DMS153 treated with DMSO at 0.1 percent for 48 hours (cell line): ENCODE data around the gene CELSR3.

Experiments used
- DNase-seq: peaks from one replicate; lab custom pipeline; 2025; ENCODE audit not compliant: unreplicated experiment; lab: John Stamatoyannopoulos, UW

Gene CELSR3, protein sequence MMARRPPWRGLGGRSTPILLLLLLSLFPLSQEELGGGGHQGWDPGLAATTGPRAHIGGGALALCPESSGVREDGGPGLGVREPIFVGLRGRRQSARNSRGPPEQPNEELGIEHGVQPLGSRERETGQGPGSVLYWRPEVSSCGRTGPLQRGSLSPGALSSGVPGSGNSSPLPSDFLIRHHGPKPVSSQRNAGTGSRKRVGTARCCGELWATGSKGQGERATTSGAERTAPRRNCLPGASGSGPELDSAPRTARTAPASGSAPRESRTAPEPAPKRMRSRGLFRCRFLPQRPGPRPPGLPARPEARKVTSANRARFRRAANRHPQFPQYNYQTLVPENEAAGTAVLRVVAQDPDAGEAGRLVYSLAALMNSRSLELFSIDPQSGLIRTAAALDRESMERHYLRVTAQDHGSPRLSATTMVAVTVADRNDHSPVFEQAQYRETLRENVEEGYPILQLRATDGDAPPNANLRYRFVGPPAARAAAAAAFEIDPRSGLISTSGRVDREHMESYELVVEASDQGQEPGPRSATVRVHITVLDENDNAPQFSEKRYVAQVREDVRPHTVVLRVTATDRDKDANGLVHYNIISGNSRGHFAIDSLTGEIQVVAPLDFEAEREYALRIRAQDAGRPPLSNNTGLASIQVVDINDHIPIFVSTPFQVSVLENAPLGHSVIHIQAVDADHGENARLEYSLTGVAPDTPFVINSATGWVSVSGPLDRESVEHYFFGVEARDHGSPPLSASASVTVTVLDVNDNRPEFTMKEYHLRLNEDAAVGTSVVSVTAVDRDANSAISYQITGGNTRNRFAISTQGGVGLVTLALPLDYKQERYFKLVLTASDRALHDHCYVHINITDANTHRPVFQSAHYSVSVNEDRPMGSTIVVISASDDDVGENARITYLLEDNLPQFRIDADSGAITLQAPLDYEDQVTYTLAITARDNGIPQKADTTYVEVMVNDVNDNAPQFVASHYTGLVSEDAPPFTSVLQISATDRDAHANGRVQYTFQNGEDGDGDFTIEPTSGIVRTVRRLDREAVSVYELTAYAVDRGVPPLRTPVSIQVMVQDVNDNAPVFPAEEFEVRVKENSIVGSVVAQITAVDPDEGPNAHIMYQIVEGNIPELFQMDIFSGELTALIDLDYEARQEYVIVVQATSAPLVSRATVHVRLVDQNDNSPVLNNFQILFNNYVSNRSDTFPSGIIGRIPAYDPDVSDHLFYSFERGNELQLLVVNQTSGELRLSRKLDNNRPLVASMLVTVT (N-terminal part only)

DNA sequence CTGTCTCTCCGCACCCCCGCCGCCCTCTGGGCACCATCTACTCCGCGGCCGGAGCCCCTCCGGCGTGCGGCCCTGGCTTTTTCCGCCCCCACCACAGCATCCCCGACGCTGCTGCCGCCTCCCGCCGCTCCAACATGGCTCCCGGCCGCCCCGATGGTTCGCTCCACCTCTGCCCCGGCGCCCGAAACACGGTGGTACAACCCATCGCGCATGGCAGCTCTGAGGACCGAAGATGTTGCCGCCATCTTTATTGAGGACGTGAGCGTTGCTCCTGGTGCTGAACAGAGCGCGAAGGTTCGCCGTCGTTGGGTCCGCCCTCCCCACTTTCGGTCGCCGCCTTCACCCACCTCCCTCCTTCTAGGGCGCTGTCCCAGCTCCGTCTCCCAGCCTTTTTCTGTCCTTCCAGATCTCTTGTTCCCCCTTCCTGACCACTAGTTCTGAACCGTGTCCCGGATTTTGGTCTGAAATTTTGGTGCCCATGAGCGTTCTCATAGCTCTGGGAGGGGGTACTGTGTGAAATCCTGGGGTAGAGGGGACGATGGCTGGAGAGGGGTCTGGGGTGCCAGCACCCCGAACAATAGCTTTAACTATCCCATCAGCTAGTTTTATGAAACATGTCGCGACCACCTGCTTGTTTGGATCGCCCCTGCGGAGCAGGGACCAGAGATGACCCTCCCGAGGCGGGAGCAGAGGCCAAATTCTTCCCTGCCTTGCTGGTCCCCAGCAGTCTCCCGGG is at the start of gene CELSR3:
CELSR3 (minus strand) TSS at position 134 of the 736 bp plus-strand sequence. CDS start 252 bp downstream, outside the sequence.
- peak; percentile 48 for DNase-seq

DNA sequence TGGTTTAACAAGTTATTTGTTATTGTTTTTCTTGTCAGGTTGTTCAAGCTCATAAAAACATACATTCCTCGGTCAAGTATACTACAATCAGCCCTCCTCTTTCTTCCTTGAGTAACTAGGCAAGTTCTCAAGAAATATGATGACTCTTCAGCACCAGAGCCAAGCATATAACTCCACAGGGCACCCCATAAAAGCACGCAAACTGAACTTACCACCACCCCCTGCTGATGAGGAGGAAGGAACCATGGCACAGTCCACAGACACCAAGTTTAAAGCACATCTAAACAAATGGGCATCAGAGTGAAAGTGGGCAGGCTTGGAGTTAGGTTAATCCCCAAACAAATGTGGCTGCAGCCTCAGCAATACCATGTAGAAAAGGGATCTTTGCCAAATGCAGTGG is 49.0 kb upstream of the CELSR3 start:
- no peak for DNase-seq

DNA sequence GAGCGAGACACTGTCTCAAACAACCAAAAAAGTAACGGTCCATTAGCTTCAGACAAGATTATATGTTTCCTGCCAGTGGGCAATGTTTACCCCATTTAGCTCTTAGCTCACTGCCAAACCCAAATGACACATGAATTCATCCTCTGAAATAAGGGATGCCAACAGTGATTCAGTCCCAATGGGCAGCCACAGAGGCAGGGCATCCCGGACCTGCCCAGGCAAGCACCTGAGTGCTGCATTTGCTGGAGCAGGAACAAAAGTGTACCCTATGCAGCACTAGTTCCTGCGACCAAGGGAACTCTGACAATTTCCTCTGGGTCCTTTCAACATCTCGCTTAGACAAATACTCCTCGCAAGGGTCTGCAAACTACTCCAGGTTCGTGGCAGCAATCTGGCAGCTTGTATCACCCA is 46.4 kb upstream of the CELSR3 start:
- DNase-seq: no peak

DNA sequence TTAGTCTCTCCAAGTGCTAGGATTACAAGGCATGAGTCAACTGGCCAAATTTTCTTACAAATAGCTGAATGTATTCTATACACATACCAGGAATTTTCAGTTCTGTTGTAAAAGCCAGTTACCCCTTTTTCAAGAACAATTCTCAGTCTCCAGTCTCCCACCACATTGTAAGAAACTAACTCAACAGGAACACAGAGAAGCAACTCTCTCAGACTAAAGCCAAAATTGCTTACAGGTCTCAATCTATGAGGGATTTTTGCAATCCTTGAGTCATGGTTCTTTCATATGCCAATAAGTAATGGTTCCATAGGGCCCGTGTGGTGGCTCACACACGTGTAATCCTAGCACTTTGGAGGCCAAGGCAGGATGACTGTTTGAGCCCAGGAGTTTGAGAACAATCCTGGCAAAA is 45.8 kb upstream of the CELSR3 start:
- no peak for DNase-seq

DNA sequence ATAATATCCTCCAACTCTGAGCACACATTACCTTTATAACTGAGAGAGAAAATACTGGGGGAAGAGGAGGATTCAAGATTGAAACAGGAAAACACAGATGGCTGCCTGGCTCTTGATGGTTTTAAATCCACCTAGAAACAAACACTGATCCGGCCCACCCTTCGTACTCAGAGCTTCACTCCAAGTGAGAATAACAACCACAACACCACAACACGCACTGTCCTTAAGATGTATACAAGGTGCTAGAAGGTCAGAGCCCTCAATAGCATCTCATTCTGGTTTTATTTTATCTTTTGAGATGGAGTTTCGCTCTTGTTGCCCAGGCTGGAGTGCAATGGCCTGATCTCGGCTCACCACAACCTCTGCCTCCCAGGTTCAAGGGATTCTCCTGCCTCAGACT is 44.5 kb upstream of the CELSR3 start:
- DNase-seq: no peak

DNA sequence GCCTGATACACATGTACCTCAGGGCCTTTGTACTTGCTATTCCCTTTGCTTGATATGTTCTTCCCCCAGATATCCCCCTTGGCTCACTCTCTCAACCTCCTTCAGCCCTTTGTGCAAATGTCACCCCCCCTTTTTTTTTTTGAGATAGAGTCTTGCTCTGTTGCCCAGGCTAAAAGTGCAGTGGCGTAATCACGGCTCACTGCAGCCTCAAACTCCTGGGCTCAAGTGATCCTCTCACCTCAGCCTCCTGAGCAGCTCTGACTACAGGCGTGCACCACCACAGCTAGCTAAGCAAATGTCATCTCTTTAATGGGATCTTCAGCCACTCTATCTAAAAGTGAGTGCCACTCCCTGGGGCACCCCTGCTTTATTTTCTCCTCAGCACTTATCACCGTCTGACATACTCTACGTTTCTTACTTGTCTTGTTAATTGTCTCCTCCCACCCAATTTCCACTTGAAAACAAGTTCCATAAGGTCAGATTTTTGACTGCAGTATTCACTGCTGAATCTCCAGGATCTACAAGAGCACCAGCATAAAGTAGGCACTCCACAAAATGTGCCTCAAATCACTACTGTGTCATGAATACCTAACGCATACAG is 39.7 kb upstream of the CELSR3 start:
- DNase-seq: no peak

DNA sequence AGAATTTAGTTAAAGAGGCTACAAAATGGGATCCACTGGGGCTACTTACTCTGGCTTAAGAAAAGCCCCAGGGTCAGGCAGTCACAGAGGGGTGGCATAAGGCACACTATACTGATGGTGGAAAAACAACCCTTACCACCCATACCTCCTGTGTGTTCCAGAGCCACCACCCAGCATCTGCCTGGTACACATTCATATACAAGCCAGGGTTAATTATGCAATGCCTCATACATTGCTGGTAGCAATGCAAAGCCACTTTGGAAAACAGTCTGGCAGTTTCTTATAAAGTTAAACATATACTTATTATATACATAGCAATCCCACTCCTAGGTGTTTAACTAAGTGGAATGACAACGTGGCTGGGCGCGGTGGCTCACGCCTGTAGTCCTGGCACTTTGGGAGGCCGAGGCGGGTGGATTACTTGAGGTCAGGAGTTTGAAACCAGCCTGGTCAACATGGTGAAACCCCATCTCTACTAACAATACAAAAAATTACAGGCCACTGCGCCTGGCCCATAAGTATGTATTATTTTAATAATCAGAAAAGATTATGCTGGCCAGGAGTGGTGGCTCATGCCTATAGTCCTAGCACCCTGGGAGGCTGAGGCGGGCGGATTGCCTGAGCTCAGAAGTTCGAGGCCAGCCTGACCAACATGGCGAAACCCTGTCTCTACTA is 38.2 kb upstream of the CELSR3 start:
- DNase-seq: no peak

DNA sequence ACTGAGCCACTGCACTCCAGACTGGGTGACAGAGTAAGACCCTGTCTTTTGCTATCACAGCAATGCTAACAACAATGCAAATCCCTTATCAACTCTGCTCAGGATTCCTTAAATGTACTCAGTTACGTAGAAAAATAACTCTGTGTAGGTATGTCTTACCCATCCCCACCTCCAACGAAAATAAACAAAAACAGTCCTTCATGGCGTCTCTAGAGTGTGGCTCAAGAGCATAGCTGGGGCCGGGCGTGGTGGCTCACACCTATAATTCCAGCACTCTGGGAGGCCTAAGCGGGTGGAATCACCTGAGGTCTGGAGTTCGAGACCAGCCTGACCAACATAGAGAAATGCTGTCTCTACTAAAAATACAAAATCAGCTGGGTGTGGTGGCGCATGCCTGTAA is 36.2 kb upstream of the CELSR3 start:
- no peak for DNase-seq

DNA sequence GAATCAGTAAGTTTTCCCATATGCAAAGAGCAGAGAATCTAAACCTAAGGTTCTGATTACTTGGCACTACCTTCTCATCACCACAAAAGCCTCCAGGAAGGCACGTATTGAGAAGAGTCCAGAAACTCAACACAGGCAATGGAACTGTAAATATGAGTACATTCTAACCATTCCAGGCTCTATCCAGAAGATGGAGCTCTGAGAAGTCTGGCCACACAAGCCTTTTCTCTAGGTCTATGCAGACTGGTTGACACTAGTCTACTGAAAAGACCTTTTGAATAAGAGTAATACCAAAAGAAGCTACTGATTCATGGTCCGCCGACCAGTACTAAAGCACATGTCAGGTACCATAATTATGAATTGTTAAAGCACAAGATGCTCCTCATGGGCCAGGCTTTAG is 35.3 kb upstream of the CELSR3 start:
- DNase-seq: no peak

DNA sequence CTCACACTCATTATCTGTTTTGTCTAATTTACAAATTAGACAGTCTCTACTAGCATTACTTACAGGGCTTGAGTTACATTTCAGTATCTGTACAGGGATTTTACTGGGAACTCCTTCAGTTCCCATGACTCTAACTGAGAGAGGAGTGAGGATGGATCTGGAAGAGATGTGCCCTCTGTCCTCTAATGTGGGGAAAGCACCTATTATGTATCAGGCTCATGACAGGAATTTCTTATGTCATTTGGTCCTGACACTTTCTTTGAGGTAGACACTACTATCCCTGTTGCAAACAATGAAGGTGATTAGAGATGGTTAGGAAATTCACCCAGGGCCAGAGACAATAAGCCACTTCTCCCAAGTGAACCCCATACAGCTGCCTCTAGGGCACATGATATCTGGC is 33.9 kb upstream of the CELSR3 start:
- no peak for DNase-seq

DNA sequence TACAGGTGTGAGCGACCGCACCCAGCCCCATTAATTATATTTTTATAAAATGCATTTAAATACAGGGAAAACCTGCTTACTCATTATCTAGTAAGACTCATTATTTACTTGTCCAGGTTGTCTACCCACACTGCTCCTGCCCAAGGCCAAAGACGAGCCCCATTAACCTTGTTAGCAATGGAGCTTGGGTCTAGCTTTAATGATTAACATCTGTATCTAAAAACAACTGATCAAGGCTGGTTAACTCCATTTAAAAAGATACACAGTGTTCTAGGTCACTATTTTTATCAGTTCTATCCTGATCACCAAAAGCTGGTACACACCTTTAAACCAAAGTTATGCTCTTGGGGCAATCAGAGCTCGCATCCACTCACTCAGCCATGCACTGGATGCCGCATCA is 33.5 kb upstream of the CELSR3 start:
- DNase-seq: no peak

DNA sequence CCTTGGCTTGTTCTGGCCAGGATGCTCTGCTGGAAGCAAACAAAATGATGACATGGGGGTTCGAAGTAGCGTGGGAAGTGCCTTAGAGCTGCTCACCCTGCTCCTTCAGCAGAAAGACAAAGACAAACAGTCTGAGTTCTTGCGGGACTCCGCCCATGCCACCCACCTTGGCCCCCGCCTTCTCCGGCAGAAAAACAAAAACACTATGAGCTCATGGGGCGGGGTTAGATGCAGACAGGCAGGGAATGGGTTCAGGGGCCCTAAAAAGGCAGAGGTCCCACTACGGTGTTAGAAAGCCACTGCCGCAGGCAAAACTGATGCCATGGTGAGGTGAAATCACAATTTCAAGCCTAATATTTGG is 32.7 kb upstream of the CELSR3 start:
- DNase-seq: no peak

DNA sequence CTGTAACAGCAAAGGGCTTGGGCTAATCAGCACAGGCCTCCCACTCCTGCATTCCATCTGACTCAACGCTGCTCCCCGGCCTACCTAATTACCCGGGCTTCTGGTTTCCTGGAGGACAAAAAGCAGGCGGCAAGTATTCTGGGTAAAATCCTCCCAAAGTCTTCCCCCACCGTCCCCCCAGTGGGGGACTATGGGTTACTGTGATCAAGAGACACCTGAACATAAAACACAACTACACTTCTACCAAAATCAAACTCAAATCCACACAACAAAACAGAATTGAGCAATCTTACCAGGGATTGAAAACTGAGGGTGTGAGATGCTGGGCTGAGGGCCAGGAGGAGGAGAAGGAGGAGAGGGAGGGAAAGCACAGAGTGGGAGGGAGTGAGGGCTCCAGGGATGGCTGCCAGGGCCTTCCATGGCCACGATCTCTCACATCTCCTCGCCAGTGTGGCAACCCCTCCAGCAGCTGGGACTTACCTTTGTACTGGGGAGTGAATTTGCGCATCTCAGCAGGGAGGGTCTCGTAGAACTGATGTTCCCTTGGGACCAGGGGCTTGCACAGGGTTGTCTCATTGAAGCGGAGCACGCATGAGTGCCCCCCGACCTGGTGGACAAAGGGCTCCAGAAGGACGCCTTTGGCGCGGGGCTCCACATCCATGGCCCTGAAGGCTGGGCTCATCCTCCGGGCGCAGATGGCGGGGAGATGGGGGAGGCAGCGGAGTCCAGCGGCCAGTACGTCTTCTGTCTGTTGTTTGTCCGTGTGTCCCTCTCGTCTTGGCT is 32.1 kb upstream of the CELSR3 start:
- no peak for DNase-seq

DNA sequence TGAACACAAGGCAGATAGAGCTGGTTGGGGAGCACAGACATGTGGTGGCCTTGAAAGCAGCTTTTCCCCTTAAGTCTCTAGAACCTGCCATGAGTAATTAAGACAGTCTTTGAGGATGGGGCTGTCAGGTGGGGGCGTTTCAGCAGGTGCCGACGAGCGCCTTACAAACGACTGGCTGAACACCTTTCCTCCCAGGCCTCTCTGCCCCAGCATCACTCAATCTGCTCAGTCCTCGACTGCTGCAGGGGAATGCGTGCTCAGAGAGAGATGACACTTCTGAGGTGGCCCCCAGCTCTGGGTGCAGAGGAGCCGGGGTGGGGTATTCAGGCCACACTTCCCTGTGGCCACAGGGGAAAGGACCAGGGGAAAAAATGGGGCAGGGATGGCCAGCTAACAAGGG is 31.1 kb upstream of the CELSR3 start:
- no peak for DNase-seq

DNA sequence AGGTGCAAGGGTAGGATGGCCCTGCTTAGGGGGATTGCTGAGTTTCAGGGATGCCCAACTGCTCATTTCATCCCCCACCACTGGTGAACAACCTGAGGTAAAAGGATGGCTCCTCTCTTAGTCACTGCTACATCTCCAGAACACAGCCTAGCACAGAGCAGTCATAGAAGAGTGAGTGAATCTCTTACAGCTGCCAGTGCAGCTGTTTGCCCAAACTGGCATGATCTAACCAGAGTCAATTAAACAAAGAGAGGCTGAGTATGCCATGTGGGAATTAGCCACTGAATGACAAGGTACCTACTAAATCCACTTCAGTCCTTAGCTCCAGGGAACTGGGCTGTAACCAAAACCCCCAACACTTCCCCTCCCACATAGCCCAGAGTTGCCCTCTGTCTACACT is 29.9 kb upstream of the CELSR3 start:
- no peak for DNase-seq

DNA sequence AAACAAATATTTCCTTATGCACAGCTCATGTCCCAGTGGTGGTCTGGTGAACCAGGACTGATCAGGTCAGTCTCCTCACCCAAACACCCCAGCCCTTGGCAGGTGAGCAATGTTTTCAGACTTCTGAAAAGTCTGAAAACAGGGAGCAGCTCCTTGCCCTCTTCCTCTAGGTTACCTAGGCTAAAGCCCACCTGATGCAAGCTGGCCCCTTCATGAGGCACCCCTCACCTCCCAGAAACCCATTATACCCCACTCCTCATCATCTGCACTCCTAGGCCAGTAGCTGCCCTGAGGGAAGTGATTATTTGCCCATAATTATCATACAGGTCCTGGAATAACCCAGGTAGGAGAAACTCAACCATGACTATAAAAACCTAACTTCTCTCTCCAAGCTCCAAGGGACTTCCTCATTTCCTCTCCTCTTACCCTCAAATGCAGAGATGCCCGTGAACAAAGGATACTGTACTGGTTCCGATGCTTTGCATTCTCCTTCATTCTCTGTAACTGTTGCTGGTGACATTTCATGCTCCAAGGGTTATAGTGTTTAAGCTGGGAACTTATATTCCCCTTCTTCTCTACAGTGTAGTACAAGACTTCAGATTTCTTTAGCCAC is 28.3 kb upstream of the CELSR3 start:
- no peak for DNase-seq

DNA sequence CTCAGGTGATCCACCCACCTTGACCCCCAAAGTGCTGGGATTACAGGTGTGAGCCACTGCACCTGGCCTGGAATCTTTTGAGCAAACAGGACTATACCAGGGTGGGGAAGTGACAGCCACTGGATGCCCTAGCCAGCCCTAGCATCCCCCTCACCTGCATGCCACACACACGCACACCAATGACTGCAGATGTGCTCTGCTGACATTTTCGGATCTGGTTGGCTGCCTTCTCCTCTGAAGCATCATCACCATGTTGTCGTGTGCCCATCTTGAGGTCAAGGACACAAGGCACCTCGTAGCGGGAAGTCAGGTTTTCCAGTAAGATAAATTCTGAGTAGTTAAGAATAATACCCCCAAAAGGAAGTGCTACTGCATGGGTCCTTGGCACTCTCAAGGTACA is 26.7 kb upstream of the CELSR3 start:
- DNase-seq: no peak

DNA sequence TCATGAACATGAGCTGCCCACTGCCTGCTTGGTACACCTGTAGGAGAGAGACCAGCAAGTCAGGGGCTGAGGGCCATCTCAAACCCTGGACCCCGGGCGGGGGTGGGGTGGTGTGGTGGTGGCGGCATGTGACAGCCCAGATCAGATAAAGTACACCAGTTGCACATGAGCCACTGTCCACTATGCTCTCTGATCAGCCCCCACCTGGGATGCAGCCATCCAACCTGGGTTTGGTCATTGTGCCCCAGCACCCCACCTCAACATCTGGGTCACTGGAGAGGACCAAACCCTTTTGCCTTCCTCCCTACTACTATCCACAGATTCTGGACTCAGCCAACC is 26.0 kb upstream of the CELSR3 start:
- no peak for DNase-seq
